HuH-7 (cell line): ENCODE data around the gene DHX34.
"Not testable (repeated sequence)": the region's sequence is repeated elsewhere in the genome, so short reads cannot be mapped to it uniquely, and the experiment has no call there.

Experiments
- DNase-seq: peaks from one replicate; pipeline ENCODE4 v3.0.0; 2011; ENCODE audit warnings: low spot score

Gene DHX34

GRCh38 chr19:47324502-47324901 lies 24.6 kb upstream of the DHX34 start:
- DNase-seq, result no peak

- DNase-seq, result no peak
These were observed 18.6 kb upstream of the DHX34 start for GRCh38 chr19:47330466-47330869.

- DNase-seq, result no peak
These were observed 17.6 kb upstream of the DHX34 start for GRCh38 chr19:47331490-47331889.

GRCh38 chr19:47331931-47332547 lies 17.1 kb upstream of the DHX34 start, which contains the start of gene C5AR2:
C5AR2 (plus strand) TSS chr19:47332175; CDS start chr19:47340800, 8,625 bp downstream.
- no peak for DNase-seq

- not testable (repeated sequence) for DNase-seq
These were observed 12.1 kb upstream of the DHX34 start for GRCh38 chr19:47336765-47337718.

- DNase-seq, result no peak
These were observed 9.8 kb upstream of the DHX34 start for GRCh38 chr19:47339196-47339880.

GRCh38 chr19:47340477-47341208 lies 8.5 kb upstream of the DHX34 start:
- DNase-seq, result no peak

- DNase-seq, result no peak
These were observed 7.4 kb upstream of the DHX34 start for GRCh38 chr19:47341734-47342133.

- no peak for DNase-seq
These were observed 5.8 kb upstream of the DHX34 start for GRCh38 chr19:47343194-47343802.

- no peak for DNase-seq
These were observed 4.7 kb upstream of the DHX34 start for GRCh38 chr19:47344425-47344824.

- not testable (repeated sequence) for DNase-seq
These were observed 3.1 kb upstream of the DHX34 start for GRCh38 chr19:47346024-47346423.

GRCh38 chr19:47350630-47351029 lies 1.5 kb downstream of the DHX34 start:
- no peak for DNase-seq

- no peak for DNase-seq
These were observed 2.4 kb downstream of the DHX34 start for GRCh38 chr19:47351548-47351947.

- DNase-seq, result no peak
These were observed 3.0 kb downstream of the DHX34 start for GRCh38 chr19:47352095-47352494.

- no peak for DNase-seq
These were observed 4.2 kb downstream of the DHX34 start for GRCh38 chr19:47353307-47353712.

GRCh38 chr19:47356900-47357299 lies 7.8 kb downstream of the DHX34 start:
- no peak for DNase-seq

GRCh38 chr19:47357788-47358680 lies 8.9 kb downstream of the DHX34 start:
- DNase-seq, result peak; percentile 46

GRCh38 chr19:47358936-47359335 lies 9.8 kb downstream of the DHX34 start:
- no peak for DNase-seq

GRCh38 chr19:47362321-47362720 lies 13.2 kb downstream of the DHX34 start:
- DNase-seq, result no peak

- DNase-seq, result no peak
These were observed 14.8 kb downstream of the DHX34 start for GRCh38 chr19:47363758-47364531.
